ENCODE data around the gene CSTPP1.

Gene CSTPP1

GRCh38 chr11:47121056-47121455 lies 184.5 kb downstream of the CSTPP1 start:
- no peaks in the 10 kb centered on the region for H3K36me3 ChIP-seq (ENCODE audit: insufficient read depth, insufficient read length, low read length)
- no peak for DNase-seq (ENCODE audit: low read depth, low spot score)
- no peak overlapping the region for H3K4me3 ChIP-seq (ENCODE audit: insufficient read length, low read depth)
- H3K4me1 ChIP-seq (ENCODE audit: insufficient read depth, insufficient read length): no peaks in the 10 kb centered on the region
- no peak overlapping the region for H3K9ac ChIP-seq (ENCODE audit: insufficient read length, low read depth)
- H3K9me3 ChIP-seq (ENCODE audit: insufficient read depth, low read length): no peaks in the 10 kb centered on the region
- H3K27me3 ChIP-seq (ENCODE audit: insufficient read depth, insufficient read length): no peaks in the 10 kb centered on the region
- TF ChIP-seq ZNF274 (IDR thresholded peaks at IDR 0.05; ENCODE audit: low read depth, low read length) (no peak), SUZ12 (IDR thresholded peaks at IDR 0.05; ENCODE audit: extremely low read depth, insufficient read depth, insufficient read length) (no peak), YY1 (IDR thresholded peaks at IDR 0.05; ENCODE audit: insufficient read depth, insufficient read length) (no peak)

GRCh38 chr11:47121731-47122130 lies 185.2 kb downstream of the CSTPP1 start:
- Histone ChIP-seq H3K4me1 (ENCODE audit: insufficient read depth, insufficient read length) (no peaks in the 10 kb centered on the region), H3K4me3 (ENCODE audit: insufficient read length, low read depth) (no peak overlapping the region), H3K9ac (ENCODE audit: insufficient read length, low read depth) (no peak overlapping the region), H3K36me3 (ENCODE audit: insufficient read depth, insufficient read length, low read length) (no peaks in the 10 kb centered on the region), H3K27me3 (ENCODE audit: insufficient read depth, insufficient read length) (no peaks in the 10 kb centered on the region), H3K9me3 (ENCODE audit: insufficient read depth, low read length) (no peaks in the 10 kb centered on the region)
- no peak for TF ChIP-seq YY1 (IDR thresholded peaks at IDR 0.05; ENCODE audit: insufficient read depth, insufficient read length)
- no peak for TF ChIP-seq ZNF274 (IDR thresholded peaks at IDR 0.05; ENCODE audit: low read depth, low read length)
- no peak for TF ChIP-seq SUZ12 (IDR thresholded peaks at IDR 0.05; ENCODE audit: extremely low read depth, insufficient read depth, insufficient read length)
- no peak for DNase-seq (ENCODE audit: low read depth, low spot score)

- Histone ChIP-seq H3K9me3 (ENCODE audit: insufficient read depth, low read length) (no peaks in the 10 kb centered on the region), H3K27me3 (ENCODE audit: insufficient read depth, insufficient read length) (no peaks in the 10 kb centered on the region), H3K4me1 (ENCODE audit: insufficient read depth, insufficient read length) (no peaks in the 10 kb centered on the region), H3K4me3 (ENCODE audit: insufficient read length, low read depth) (no peak overlapping the region), H3K9ac (ENCODE audit: insufficient read length, low read depth) (no peak overlapping the region), H3K36me3 (ENCODE audit: insufficient read depth, insufficient read length, low read length) (no peaks in the 10 kb centered on the region)
- DNase-seq (ENCODE audit: low read depth, low spot score): no peak
- TF ChIP-seq ZNF274 (IDR thresholded peaks at IDR 0.05; ENCODE audit: low read depth, low read length): no peak
- no peak for TF ChIP-seq YY1 (IDR thresholded peaks at IDR 0.05; ENCODE audit: insufficient read depth, insufficient read length)
- TF ChIP-seq SUZ12 (IDR thresholded peaks at IDR 0.05; ENCODE audit: extremely low read depth, insufficient read depth, insufficient read length): no peak
Measured at GRCh38 chr11:47123094-47123493, 186.5 kb downstream of the CSTPP1 start.

GRCh38 chr11:47124675-47125074 lies 188.1 kb downstream of the CSTPP1 start:
- H3K4me3 ChIP-seq (ENCODE audit: insufficient read length, low read depth): no peak overlapping the region
- no peak for TF ChIP-seq YY1 (IDR thresholded peaks at IDR 0.05; ENCODE audit: insufficient read depth, insufficient read length)
- TF ChIP-seq SUZ12 (IDR thresholded peaks at IDR 0.05; ENCODE audit: extremely low read depth, insufficient read depth, insufficient read length): no peak
- no peak for TF ChIP-seq ZNF274 (IDR thresholded peaks at IDR 0.05; ENCODE audit: low read depth, low read length)
- DNase-seq (ENCODE audit: low read depth, low spot score): no peak
- no peak overlapping the region for H3K9ac ChIP-seq (ENCODE audit: insufficient read length, low read depth)
- no peaks in the 10 kb centered on the region for H3K9me3 ChIP-seq (ENCODE audit: insufficient read depth, low read length)
- H3K27me3 ChIP-seq (ENCODE audit: insufficient read depth, insufficient read length): no peaks in the 10 kb centered on the region
- H3K4me1 ChIP-seq (ENCODE audit: insufficient read depth, insufficient read length): no peaks in the 10 kb centered on the region
- H3K36me3 ChIP-seq (ENCODE audit: insufficient read depth, insufficient read length, low read length): no peaks in the 10 kb centered on the region

GRCh38 chr11:47125083-47125482 lies 188.5 kb downstream of the CSTPP1 start:
- no peaks in the 10 kb centered on the region for H3K36me3 ChIP-seq (ENCODE audit: insufficient read depth, insufficient read length, low read length)
- no peak overlapping the region for H3K9ac ChIP-seq (ENCODE audit: insufficient read length, low read depth)
- H3K27me3 ChIP-seq (ENCODE audit: insufficient read depth, insufficient read length): no peaks in the 10 kb centered on the region
- no peak for DNase-seq (ENCODE audit: low read depth, low spot score)
- no peaks in the 10 kb centered on the region for H3K4me1 ChIP-seq (ENCODE audit: insufficient read depth, insufficient read length)
- H3K4me3 ChIP-seq (ENCODE audit: insufficient read length, low read depth): no peak overlapping the region
- H3K9me3 ChIP-seq (ENCODE audit: insufficient read depth, low read length): no peaks in the 10 kb centered on the region
- no peak for TF ChIP-seq SUZ12 (IDR thresholded peaks at IDR 0.05; ENCODE audit: extremely low read depth, insufficient read depth, insufficient read length)
- TF ChIP-seq ZNF274 (IDR thresholded peaks at IDR 0.05; ENCODE audit: low read depth, low read length): no peak
- no peak for TF ChIP-seq YY1 (IDR thresholded peaks at IDR 0.05; ENCODE audit: insufficient read depth, insufficient read length)

GRCh38 chr11:47127213-47127612 lies 190.7 kb downstream of the CSTPP1 start:
- no peak for TF ChIP-seq YY1 (IDR thresholded peaks at IDR 0.05; ENCODE audit: insufficient read depth, insufficient read length)
- TF ChIP-seq ZNF274 (IDR thresholded peaks at IDR 0.05; ENCODE audit: low read depth, low read length): no peak
- no peak for TF ChIP-seq SUZ12 (IDR thresholded peaks at IDR 0.05; ENCODE audit: extremely low read depth, insufficient read depth, insufficient read length)
- H3K4me3 ChIP-seq (ENCODE audit: insufficient read length, low read depth): no peak overlapping the region
- peaks cover 2% of the 10 kb centered on the region for H3K4me1 ChIP-seq (ENCODE audit: insufficient read depth, insufficient read length)
- H3K27me3 ChIP-seq (ENCODE audit: insufficient read depth, insufficient read length): no peaks in the 10 kb centered on the region
- H3K9me3 ChIP-seq (ENCODE audit: insufficient read depth, low read length): no peaks in the 10 kb centered on the region
- H3K9ac ChIP-seq (ENCODE audit: insufficient read length, low read depth): no peak overlapping the region
- no peaks in the 10 kb centered on the region for H3K36me3 ChIP-seq (ENCODE audit: insufficient read depth, insufficient read length, low read length)
- no peak for DNase-seq (ENCODE audit: low read depth, low spot score)

- TF ChIP-seq ZNF274 (IDR thresholded peaks at IDR 0.05; ENCODE audit: low read depth, low read length) (no peak), YY1 (IDR thresholded peaks at IDR 0.05; ENCODE audit: insufficient read depth, insufficient read length) (no peak), SUZ12 (IDR thresholded peaks at IDR 0.05; ENCODE audit: extremely low read depth, insufficient read depth, insufficient read length) (no peak)
Measured at GRCh38 chr11:47130543-47130942, 194.0 kb downstream of the CSTPP1 start.

More at GRCh38 chr11:47130543-47130942, 194.0 kb downstream of the CSTPP1 start:
- Histone ChIP-seq H3K4me3 (ENCODE audit: insufficient read length, low read depth) (no peak overlapping the region), H3K9me3 (ENCODE audit: insufficient read depth, low read length) (no peaks in the 10 kb centered on the region), H3K27me3 (ENCODE audit: insufficient read depth, insufficient read length) (no peaks in the 10 kb centered on the region), H3K4me1 (ENCODE audit: insufficient read depth, insufficient read length) (peaks cover 2% of the 10 kb centered on the region), H3K36me3 (ENCODE audit: insufficient read depth, insufficient read length, low read length) (no peaks in the 10 kb centered on the region), H3K9ac (ENCODE audit: insufficient read length, low read depth) (no peak overlapping the region)
- peak; percentile 48 for DNase-seq (ENCODE audit: low read depth, low spot score)
